SH-SY5Y (cell line): ENCODE measurements around the gene NFYB.

ENCODE experiments used
- GATA2 ChIP-seq: IDR thresholded peaks from 2 replicates; pipeline ENCODE4 v1.6.1; 2011; ENCODE audit warnings: mild to moderate bottlenecking, low read depth, low read length
- GATA3 ChIP-seq: IDR thresholded peaks from 2 replicates; pipeline ENCODE4 v1.6.1; 2011; ENCODE audit warnings: low read depth, mild to moderate bottlenecking, low read length, moderate library complexity

DNA sequence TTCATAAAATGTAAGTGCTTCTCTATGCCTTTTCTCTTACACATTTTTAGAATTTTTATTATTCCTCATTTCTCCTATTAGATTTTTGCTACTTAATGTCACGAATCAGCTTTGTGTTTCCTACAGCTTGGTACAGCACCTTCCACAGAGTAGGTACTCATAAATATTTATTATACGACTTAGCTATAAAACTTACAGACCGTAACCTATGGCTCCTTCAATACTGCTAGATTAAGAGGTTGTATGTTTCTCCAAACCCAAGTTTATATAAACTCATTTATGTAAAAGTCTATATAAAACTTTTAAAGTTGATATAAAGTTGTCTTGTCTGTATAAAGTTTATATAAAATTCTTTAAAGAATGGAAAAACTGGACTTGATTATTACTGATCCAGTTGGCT, 11.5 kb downstream of the NFYB start:
- TF ChIP-seq GATA3 (no peak), GATA2 (no peak)
